Thymus (tissue), 11 donors: Measurements from ENCODE around the gene MEOX2. TPM values are rescaled to one million over a fixed set of nuclear protein-coding genes. Genes with fewer than 3 reads are reported as not detected.

ENCODE experiments used
- DNase-seq, 9 donors: peaks; one replicate each; pipeline ENCODE4 v3.0.0-alpha.2; 2013; ENCODE audit warnings: low spot score in 9 of 9, low read depth in 6 of 9, missing footprints in 1 of 9
- H3K27ac ChIP-seq, 2 donors: one replicate each; pipeline ENCODE4 v1.5.1; 2013; ENCODE audit warnings: control low read depth in 1 of 2, low read depth in 1 of 2, low read length in 1 of 2, mild to moderate bottlenecking in 1 of 2, moderate library complexity in 1 of 2
- H3K27me3 ChIP-seq, 2 donors: one replicate each; pipeline ENCODE4 v1.5.1; 2013; ENCODE audit warnings: low read length in 1 of 2; ENCODE audit not compliant: control insufficient read depth in 2 of 2, insufficient read depth in 1 of 2
- H3K36me3 ChIP-seq, 2 donors: one replicate each; pipeline ENCODE4 v1.5.1; 2013; ENCODE audit warnings: low read length in 1 of 2, mild to moderate bottlenecking in 1 of 2, moderate library complexity in 1 of 2; ENCODE audit not compliant: control insufficient read depth in 2 of 2, insufficient read depth in 2 of 2
- H3K4me1 ChIP-seq, 2 donors: one replicate each; pipeline ENCODE4 v1.5.1; 2013; ENCODE audit warnings: low read length in 2 of 2; ENCODE audit not compliant: control insufficient read depth in 2 of 2, insufficient read depth in 2 of 2
- H3K4me3 ChIP-seq, 2 donors: one replicate each; pipeline ENCODE4 v1.5.1; 2013; ENCODE audit warnings: low read length in 2 of 2, control low read depth in 1 of 2, mild to moderate bottlenecking in 1 of 2
- H3K9me3 ChIP-seq, 2 donors: one replicate each; pipeline ENCODE4 v1.5.1; 2013; ENCODE audit warnings: low read length in 1 of 2, mild to moderate bottlenecking in 1 of 2; ENCODE audit not compliant: control insufficient read depth in 2 of 2, insufficient read depth in 1 of 2
- whole genome bisulfite sequencing: extraction: QIAGEN DNeasy Blood & Tissue Kit; methylation state at CpG from one replicate; pipeline ENCODE4 v1.1.7; 2013; 5-methylcytosine and 5-hydroxymethylcytosine counted together
- polyA plus RNA-seq: library from polyadenylated mRNA; stranded (reverse); fragments of 200-250 nt; gene quantifications from one replicate; pipeline ENCODE4 v1.2.3, GENCODE V29; 2013
- total RNA-seq: library from RNA; stranded (reverse); fragments of 120-200 nt; gene quantifications from one replicate; pipeline ENCODE4 v1.2.4, GENCODE V29; 2013
- donor health status: healthy.

MEOX2 gene
- total and polyA plus RNA-seq, 2 donors, result 3.4 to 4.4 TPM

- H3K27ac ChIP-seq, result no peak overlapping the region
- H3K36me3 ChIP-seq, result no peaks in the 10 kb centered on the region
- DNase-seq, result no peak
- H3K9me3 ChIP-seq, result peaks cover 0 to 4% of the 10 kb centered on the region in 2 donors
- WGBS, result 85% methylated on average over 5 of the region's 5 CpGs
- no peaks in the 10 kb centered on the region for H3K4me1 ChIP-seq
- no peaks in the 10 kb centered on the region for H3K27me3 ChIP-seq
- no peak overlapping the region for H3K4me3 ChIP-seq
Observed at GRCh38 chr7:15648461-15648961, 38.0 kb downstream of the MEOX2 start.

- DNase-seq, result no peak
- Histone ChIP-seq H3K36me3 (no peaks in the 10 kb centered on the region), H3K9me3 (peaks cover 0 to 5% of the 10 kb centered on the region in 2 donors), H3K27me3 (no peaks in the 10 kb centered on the region), H3K4me3 (no peak overlapping the region), H3K4me1 (no peaks in the 10 kb centered on the region), H3K27ac (no peak overlapping the region)
- WGBS, result 91% methylated on average over 1 of the region's 1 CpG
Observed at GRCh38 chr7:15647309-15647708, 39.2 kb downstream of the MEOX2 start.

- WGBS, result 94% methylated on average over 3 of the region's 3 CpGs
- H3K36me3 ChIP-seq, result no peaks in the 10 kb centered on the region
- no peak overlapping the region for H3K27ac ChIP-seq
- peaks cover 0 to 5% of the 10 kb centered on the region in 2 donors for H3K9me3 ChIP-seq
- H3K27me3 ChIP-seq, result no peaks in the 10 kb centered on the region
- DNase-seq, result no peak
- no peaks in the 10 kb centered on the region for H3K4me1 ChIP-seq
- H3K4me3 ChIP-seq, result no peak overlapping the region
Observed at GRCh38 chr7:15643000-15643705, 43.3 kb downstream of the MEOX2 start.

- WGBS, result 79% methylated on average over 1 of the region's 1 CpG
- no peak overlapping the region for H3K27ac ChIP-seq
- DNase-seq, result no peak
- no peaks in the 10 kb centered on the region for H3K4me1 ChIP-seq
- no peaks in the 10 kb centered on the region for H3K9me3 ChIP-seq
- H3K36me3 ChIP-seq, result no peaks in the 10 kb centered on the region
- H3K4me3 ChIP-seq, result no peak overlapping the region
- H3K27me3 ChIP-seq, result no peaks in the 10 kb centered on the region
Observed at GRCh38 chr7:15628876-15629275, 57.6 kb downstream of the MEOX2 start.

- H3K36me3 ChIP-seq, result no peaks in the 10 kb centered on the region
- no peaks in the 10 kb centered on the region for H3K27me3 ChIP-seq
- no peaks in the 10 kb centered on the region for H3K9me3 ChIP-seq
- H3K4me3 ChIP-seq, result no peak overlapping the region
- WGBS, result 96% methylated on average over 1 of the region's 1 CpG
- no peak overlapping the region for H3K27ac ChIP-seq
- H3K4me1 ChIP-seq, result no peaks in the 10 kb centered on the region
- DNase-seq, result no peak
Observed at GRCh38 chr7:15626041-15626440, 60.4 kb downstream of the MEOX2 start.

- DNase-seq, result no peak
- WGBS, result 84% methylated on average over 1 of the region's 1 CpG
- H3K27me3 ChIP-seq, result no peaks in the 10 kb centered on the region
- no peaks in the 10 kb centered on the region for H3K9me3 ChIP-seq
- H3K27ac ChIP-seq, result no peak overlapping the region
- no peaks in the 10 kb centered on the region for H3K4me1 ChIP-seq
- no peaks in the 10 kb centered on the region for H3K36me3 ChIP-seq
- H3K4me3 ChIP-seq, result no peak overlapping the region
Observed at GRCh38 chr7:15625466-15625865, 61.0 kb downstream of the MEOX2 start.

- no peaks in the 10 kb centered on the region for H3K4me1 ChIP-seq
- H3K27me3 ChIP-seq, result no peaks in the 10 kb centered on the region
- H3K4me3 ChIP-seq, result no peak overlapping the region
- no peak overlapping the region for H3K27ac ChIP-seq
- no peaks in the 10 kb centered on the region for H3K9me3 ChIP-seq
- no peak for DNase-seq
- no peaks in the 10 kb centered on the region for H3K36me3 ChIP-seq
- WGBS, result 96% methylated on average over 2 of the region's 2 CpGs
Observed at GRCh38 chr7:15621468-15621867, 65.0 kb downstream of the MEOX2 start.

- Histone ChIP-seq H3K27me3 (no peaks in the 10 kb centered on the region), H3K4me3 (no peak overlapping the region), H3K9me3 (no peaks in the 10 kb centered on the region), H3K4me1 (no peaks in the 10 kb centered on the region), H3K36me3 (no peaks in the 10 kb centered on the region), H3K27ac (no peak overlapping the region)
- whole genome bisulfite sequencing, result 87% methylated on average over 6 of the region's 6 CpGs
- no peak for DNase-seq
Observed at GRCh38 chr7:15620491-15621185, 65.8 kb downstream of the MEOX2 start.

GRCh38 chr7:15618275-15618674 is 68.2 kb downstream of the MEOX2 start:
- Histone ChIP-seq H3K4me1 (no peaks in the 10 kb centered on the region), H3K36me3 (no peaks in the 10 kb centered on the region), H3K27me3 (no peaks in the 10 kb centered on the region), H3K27ac (no peak overlapping the region), H3K9me3 (no peaks in the 10 kb centered on the region), H3K4me3 (no peak overlapping the region)
- 96% methylated on average over 2 of the region's 2 CpGs for WGBS
- no peak for DNase-seq
